ENCODE measurements around the gene ATP8A1. TPM values are rescaled to one million over a fixed set of nuclear protein-coding genes. Genes with fewer than 3 reads are reported as not detected.

The ATP8A1 gene
- total and polyA plus RNA-seq, 4 donors, result 0.65 to 15.9 (median 5.9) TPM

DNA sequence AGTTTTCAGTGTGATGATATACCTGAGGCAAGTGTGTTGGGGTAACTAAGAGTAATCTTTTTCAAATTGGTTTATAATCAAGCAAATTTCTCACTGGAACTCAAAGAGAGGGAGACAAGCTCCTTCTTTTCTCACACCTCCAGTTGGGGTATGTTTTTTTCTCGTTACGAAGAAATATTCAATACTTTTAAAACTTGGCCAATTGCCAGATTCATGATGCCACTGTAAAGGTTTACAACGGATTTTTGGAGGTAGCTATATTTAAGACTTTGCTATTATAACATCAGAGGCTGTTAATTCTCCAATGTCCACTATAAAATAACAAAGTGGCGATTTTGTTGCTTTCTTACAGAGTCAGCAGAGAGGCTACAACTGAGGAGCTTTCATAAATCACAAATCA, 49.2 kb upstream of the ATP8A1 start:
- 65% methylated on average over 4 of the region's 4 CpGs for WGBS
- TF ChIP-seq TAF1 (conservative IDR thresholded peaks at IDR 0.05) (no peak), EGR1 (IDR thresholded peaks at IDR 0.05; ENCODE audit: low read depth in 2 of 2) (no peak), JUND (IDR thresholded peaks at IDR 0.05) (no peak), HNF4G (IDR thresholded peaks at IDR 0.05) (no peak), GABPA (IDR thresholded peaks at IDR 0.05 in 1 of 2, conservative IDR thresholded peaks at IDR 0.05 in 1 of 2) (no peak), RAD21 (IDR thresholded peaks at IDR 0.05) (no peak), FOXA1 (IDR thresholded peaks at IDR 0.05) (no peak), NR2F2 (IDR thresholded peaks at IDR 0.05) (no peak)
- TF ChIP-seq, protein P1, sequence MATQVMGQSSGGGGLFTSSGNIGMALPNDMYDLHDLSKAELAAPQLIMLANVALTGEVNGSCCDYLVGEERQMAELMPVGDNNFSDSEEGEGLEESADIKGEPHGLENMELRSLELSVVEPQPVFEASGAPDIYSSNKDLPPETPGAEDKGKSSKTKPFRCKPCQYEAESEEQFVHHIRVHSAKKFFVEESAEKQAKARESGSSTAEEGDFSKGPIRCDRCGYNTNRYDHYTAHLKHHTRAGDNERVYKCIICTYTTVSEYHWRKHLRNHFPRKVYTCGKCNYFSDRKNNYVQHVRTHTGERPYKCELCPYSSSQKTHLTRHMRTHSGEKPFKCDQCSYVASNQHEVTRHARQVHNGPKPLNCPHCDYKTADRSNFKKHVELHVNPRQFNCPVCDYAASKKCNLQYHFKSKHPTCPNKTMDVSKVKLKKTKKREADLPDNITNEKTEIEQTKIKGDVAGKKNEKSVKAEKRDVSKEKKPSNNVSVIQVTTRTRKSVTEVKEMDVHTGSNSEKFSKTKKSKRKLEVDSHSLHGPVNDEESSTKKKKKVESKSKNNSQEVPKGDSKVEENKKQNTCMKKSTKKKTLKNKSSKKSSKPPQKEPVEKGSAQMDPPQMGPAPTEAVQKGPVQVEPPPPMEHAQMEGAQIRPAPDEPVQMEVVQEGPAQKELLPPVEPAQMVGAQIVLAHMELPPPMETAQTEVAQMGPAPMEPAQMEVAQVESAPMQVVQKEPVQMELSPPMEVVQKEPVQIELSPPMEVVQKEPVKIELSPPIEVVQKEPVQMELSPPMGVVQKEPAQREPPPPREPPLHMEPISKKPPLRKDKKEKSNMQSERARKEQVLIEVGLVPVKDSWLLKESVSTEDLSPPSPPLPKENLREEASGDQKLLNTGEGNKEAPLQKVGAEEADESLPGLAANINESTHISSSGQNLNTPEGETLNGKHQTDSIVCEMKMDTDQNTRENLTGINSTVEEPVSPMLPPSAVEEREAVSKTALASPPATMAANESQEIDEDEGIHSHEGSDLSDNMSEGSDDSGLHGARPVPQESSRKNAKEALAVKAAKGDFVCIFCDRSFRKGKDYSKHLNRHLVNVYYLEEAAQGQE (IDR thresholded peaks at IDR 0.05), result no peak
- TF ChIP-seq, protein P2, sequence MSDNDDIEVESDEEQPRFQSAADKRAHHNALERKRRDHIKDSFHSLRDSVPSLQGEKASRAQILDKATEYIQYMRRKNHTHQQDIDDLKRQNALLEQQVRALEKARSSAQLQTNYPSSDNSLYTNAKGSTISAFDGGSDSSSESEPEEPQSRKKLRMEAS (IDR thresholded peaks at IDR 0.05), result no peak
- TF ChIP-seq, protein P3, sequence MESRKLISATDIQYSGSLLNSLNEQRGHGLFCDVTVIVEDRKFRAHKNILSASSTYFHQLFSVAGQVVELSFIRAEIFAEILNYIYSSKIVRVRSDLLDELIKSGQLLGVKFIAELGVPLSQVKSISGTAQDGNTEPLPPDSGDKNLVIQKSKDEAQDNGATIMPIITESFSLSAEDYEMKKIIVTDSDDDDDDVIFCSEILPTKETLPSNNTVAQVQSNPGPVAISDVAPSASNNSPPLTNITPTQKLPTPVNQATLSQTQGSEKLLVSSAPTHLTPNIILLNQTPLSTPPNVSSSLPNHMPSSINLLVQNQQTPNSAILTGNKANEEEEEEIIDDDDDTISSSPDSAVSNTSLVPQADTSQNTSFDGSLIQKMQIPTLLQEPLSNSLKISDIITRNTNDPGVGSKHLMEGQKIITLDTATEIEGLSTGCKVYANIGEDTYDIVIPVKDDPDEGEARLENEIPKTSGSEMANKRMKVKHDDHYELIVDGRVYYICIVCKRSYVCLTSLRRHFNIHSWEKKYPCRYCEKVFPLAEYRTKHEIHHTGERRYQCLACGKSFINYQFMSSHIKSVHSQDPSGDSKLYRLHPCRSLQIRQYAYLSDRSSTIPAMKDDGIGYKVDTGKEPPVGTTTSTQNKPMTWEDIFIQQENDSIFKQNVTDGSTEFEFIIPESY (IDR thresholded peaks at IDR 0.05), result no peak
- TF ChIP-seq, protein P4, sequence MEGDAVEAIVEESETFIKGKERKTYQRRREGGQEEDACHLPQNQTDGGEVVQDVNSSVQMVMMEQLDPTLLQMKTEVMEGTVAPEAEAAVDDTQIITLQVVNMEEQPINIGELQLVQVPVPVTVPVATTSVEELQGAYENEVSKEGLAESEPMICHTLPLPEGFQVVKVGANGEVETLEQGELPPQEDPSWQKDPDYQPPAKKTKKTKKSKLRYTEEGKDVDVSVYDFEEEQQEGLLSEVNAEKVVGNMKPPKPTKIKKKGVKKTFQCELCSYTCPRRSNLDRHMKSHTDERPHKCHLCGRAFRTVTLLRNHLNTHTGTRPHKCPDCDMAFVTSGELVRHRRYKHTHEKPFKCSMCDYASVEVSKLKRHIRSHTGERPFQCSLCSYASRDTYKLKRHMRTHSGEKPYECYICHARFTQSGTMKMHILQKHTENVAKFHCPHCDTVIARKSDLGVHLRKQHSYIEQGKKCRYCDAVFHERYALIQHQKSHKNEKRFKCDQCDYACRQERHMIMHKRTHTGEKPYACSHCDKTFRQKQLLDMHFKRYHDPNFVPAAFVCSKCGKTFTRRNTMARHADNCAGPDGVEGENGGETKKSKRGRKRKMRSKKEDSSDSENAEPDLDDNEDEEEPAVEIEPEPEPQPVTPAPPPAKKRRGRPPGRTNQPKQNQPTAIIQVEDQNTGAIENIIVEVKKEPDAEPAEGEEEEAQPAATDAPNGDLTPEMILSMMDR (IDR thresholded peaks at IDR 0.05; ENCODE audit: low read depth, low read length, missing input control), result no peak
- TF ChIP-seq, protein P5, sequence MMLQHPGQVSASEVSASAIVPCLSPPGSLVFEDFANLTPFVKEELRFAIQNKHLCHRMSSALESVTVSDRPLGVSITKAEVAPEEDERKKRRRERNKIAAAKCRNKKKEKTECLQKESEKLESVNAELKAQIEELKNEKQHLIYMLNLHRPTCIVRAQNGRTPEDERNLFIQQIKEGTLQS (IDR thresholded peaks at IDR 0.05), result no peak
- Histone ChIP-seq H3K9ac (ENCODE audit: low read depth in 1 of 2, low read length in 2 of 2) (no peak overlapping the region), H3K27ac (ENCODE audit: low read depth in 1 of 2, low read length in 2 of 2) (no peak overlapping the region), H3K4me1 (ENCODE audit: control insufficient read depth in 4 of 4, insufficient read depth in 4 of 4, low read length in 3 of 4) (no peaks in the 10 kb centered on the region), H3K9me3 (ENCODE audit: control insufficient read depth in 4 of 4, low read length in 3 of 4) (no peaks in the 10 kb centered on the region), H3K36me3 (ENCODE audit: control insufficient read depth in 4 of 4, insufficient read depth in 3 of 4, low read depth in 1 of 4, low read length in 3 of 4) (no peaks in the 10 kb centered on the region), H3K27me3 (ENCODE audit: control insufficient read depth in 4 of 4, insufficient read depth in 4 of 4, low read length in 3 of 4) (peaks cover 0 to 7% (median 1%) of the 10 kb centered on the region in 4 donors), H3K4me3 (ENCODE audit: low read depth in 1 of 3, low read length in 3 of 3) (no peak overlapping the region)
- DNase-seq (ENCODE audit: low spot score), result no peak

GRCh38 chr4:42703813-42704212, 46.9 kb upstream of the ATP8A1 start:
- Histone ChIP-seq H3K27me3 (ENCODE audit: control insufficient read depth in 4 of 4, insufficient read depth in 4 of 4, low read length in 3 of 4) (peaks cover 0 to 7% (median 1%) of the 10 kb centered on the region in 4 donors), H3K4me3 (ENCODE audit: low read depth in 1 of 3, low read length in 3 of 3) (no peak overlapping the region), H3K27ac (ENCODE audit: low read depth in 1 of 2, low read length in 2 of 2) (no peak overlapping the region), H3K9ac (ENCODE audit: low read depth in 1 of 2, low read length in 2 of 2) (no peak overlapping the region), H3K36me3 (ENCODE audit: control insufficient read depth in 4 of 4, insufficient read depth in 3 of 4, low read depth in 1 of 4, low read length in 3 of 4) (no peaks in the 10 kb centered on the region), H3K9me3 (ENCODE audit: control insufficient read depth in 4 of 4, low read length in 3 of 4) (no peaks in the 10 kb centered on the region), H3K4me1 (ENCODE audit: control insufficient read depth in 4 of 4, insufficient read depth in 4 of 4, low read length in 3 of 4) (no peaks in the 10 kb centered on the region)
- TF ChIP-seq JUND (IDR thresholded peaks at IDR 0.05), result no peak
- TF ChIP-seq, protein P5 (IDR thresholded peaks at IDR 0.05), result no peak
- no peak for TF ChIP-seq YY1 (IDR thresholded peaks at IDR 0.05)
- no peak for TF ChIP-seq EGR1 (IDR thresholded peaks at IDR 0.05; ENCODE audit: low read depth in 2 of 2)
- no peak for TF ChIP-seq RXRA (IDR thresholded peaks at IDR 0.05)
- TF ChIP-seq GABPA (IDR thresholded peaks at IDR 0.05 in 1 of 2, conservative IDR thresholded peaks at IDR 0.05 in 1 of 2), result no peak
- no peak for TF ChIP-seq FOXA1 (IDR thresholded peaks at IDR 0.05)
- TF ChIP-seq HNF4G (IDR thresholded peaks at IDR 0.05), result no peak
- TF ChIP-seq, protein P2 (IDR thresholded peaks at IDR 0.05), result no peak
- TF ChIP-seq TAF1 (conservative IDR thresholded peaks at IDR 0.05), result no peak
- no peak for TF ChIP-seq SP1 (IDR thresholded peaks at IDR 0.05)
- TF ChIP-seq HNF4A (conservative IDR thresholded peaks at IDR 0.05), result no peak
- WGBS, result 65% methylated on average over 5 of the region's 5 CpGs
- DNase-seq (ENCODE audit: low spot score), result no peak
